NCI-H226 (cell line): Measurements from ENCODE around the gene SECISBP2L.
A peak's percentile ranks its signal among the peaks of the same experiment; 100 is the strongest.

Experiments used
- DNase-seq: peaks from one replicate; pipeline ENCODE4 v3.0.0-alpha.2; 2015

The SECISBP2L gene

DNA sequence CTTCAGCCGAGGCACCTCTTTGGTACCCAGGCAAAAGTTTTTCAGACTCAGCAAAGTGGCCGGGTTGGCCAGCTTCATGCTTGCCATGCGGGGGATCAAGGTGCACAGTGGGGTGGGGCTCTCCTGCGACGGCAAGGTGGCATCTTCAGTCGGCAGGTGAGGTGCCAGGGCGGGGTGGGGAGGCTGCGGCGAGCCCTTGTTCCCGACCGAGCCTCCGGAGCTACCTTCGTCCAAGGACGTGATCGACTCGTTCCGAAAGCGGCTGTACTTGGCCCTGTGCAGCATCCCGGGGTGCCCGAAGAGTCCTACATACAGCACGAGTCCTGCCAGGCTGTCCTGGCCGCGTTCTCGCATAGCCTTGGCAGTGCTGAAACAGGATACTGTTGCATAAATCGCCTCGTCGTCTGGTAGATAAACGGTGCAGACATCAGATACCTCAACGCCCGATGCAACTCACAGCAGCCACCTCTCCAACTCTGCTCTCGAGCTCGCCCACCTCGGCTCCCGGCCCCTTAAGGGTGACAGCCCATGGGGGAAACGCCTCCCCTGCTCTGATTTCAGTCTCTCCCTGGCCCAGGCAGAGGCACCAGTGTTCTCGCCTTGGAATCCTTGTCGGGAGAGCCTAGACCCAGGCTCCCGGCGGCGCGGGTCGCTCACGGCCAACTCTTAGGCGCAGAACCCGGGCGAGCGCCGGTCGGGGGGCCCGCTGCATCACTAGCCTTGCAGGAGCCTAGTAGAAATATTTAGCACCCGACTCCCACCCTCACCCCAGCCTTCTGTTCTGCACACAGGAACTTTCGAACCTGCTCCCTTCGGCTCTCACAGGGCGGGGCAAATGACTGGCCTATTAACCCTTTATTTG, 83.4 kb downstream of the SECISBP2L start:
- peak; percentile 10 for DNase-seq

DNA sequence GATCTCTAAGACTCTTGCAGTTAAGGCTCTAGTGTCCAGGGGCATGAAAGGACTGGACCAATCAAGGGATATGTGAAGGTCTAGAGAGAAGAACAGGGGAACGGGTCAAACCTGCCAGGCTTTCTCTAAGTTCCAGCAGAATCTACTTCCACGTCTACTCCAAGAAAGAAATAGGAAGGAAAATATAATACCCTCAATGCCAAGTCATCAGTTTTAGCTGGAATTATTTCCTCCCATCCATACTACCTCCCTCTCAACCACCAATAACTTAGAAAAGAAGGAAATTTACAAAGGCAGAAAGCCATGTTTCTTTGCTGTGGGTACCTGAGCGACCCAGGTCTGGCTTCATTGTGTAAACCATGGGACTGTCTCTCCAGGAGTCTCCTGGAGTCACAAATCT, 90.3 kb downstream of the SECISBP2L start:
- DNase-seq, result no peak

- DNase-seq, result no peak
Measured at GRCh38 chr15:48955370-48955769, 90.9 kb downstream of the SECISBP2L start.

DNA sequence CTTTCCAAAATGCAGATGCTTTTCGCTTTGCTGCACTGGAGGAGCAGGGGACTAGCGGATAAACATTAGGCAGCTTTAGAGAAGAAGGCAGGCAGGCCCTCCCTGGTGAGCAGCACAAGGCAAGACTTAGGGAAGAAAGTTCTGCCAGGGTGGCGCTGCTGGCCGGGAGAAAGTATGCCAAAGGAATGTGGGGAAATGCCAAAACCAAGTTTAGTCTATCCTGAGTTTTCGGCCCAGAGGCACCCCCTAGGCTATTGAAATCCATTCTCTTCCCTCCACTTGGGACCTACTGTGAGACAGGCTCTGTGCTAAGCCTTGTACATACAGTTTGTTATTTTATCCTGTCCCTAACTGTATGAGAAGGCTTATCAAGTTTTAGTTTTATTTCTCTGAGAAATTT, 91.7 kb downstream of the SECISBP2L start:
- peak; percentile 71 for DNase-seq

- no peak for DNase-seq
Measured at GRCh38 chr15:48946840-48947187, 99.4 kb downstream of the SECISBP2L start.

DNA sequence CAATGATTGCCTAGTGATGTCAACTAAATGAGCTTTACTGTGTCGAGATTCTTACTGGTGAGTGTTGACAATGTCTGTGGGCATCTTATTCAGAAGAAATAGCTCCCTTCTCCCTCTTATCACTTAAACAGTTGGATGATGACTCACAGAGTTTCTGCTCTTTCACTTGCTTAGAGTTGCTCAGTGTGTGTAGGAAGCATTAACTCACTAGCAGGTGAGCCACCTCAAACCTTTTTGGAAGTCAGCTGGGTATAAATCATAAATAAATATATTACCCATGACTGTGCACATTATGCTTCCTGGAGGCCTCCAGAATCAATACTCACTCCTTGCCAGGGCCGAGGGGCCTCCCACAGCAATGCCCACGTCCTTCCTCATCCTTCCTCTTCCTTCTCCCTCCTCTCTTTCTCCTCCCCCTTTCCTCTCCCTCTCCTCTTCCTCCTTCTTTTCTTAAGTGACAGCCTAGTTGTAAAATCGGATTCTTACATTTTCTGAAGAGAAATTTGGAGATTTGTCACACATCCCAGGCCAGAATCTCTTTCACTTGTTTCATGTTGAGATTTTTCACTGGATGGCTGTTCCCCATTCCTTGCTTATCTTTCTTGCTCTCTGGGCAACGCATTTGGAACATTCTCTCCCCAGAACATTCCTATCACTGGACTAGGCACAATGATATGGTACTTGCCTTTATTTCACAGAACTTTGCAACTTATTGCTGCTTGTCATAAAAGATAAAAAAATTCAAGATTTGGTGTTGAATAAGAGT, 100.0 kb downstream of the SECISBP2L start:
- peak; percentile 98 for DNase-seq

- peak; percentile 16 for DNase-seq
Measured at GRCh38 chr15:48945386-48945785, 100.9 kb downstream of the SECISBP2L start.

DNA sequence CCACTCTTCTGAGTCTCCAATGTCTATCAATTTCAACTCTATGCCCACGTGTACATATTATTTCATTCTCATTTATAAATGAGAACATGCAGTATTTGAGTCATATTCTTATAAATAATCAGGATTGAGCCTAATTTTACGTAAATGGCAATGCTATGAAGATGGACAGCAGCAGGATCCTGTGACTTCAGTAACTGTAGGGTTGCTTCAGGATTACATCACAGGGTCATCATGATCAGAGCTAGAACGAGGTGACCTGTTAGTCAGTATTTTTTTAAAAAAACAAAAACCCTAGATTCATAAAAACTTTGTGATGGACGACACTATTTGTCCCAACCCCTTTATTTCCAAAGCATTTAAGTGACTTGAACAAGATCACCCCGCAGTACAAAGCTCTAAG, 104.3 kb downstream of the SECISBP2L start:
- DNase-seq, result no peak

GRCh38 chr15:48940508-48940907, 105.7 kb downstream of the SECISBP2L start:
- DNase-seq, result peak; percentile 71

DNA sequence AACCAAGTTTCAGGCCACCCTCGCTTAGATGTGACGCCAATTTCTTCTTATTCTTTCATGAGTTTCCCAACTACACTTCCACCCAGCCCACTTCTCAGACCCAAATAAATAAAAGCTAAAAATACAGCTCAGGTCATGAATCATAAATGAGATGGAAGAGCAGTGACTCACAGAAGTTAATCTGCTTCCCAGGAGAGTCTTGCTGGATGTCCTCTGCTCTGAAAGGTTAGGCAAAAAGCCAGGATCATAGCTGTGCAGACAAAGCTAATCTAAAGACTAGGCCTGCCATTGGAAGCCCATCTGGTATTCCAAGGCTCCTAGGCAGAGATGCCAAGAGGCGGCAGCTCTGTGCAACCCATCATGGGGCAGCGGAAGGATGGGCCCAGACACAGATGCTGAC, 106.6 kb downstream of the SECISBP2L start:
- peak; percentile 96 for DNase-seq
